Pancreas (tissue), 10 donors: ENCODE results near the gene PLCB1. TPM values are rescaled to one million over a fixed set of nuclear protein-coding genes. Genes with fewer than 3 reads are reported as not detected.

ENCODE experiments used
- ATAC-seq, 4 donors: fragments of 200-7000 bp; cut with Tn5 transposase; one replicate each; pipeline versions ENCODE4 v1.8.0 to v1.9.1; 2020; ENCODE audit warnings: mild to moderate bottlenecking in 4 of 4, moderate library complexity in 4 of 4
- DNase-seq, 6 donors: peaks; one replicate each; pipeline ENCODE4 v3.0.0-alpha.2; 2020
- FAIRE-seq: peaks from 2 replicates; lab custom pipeline; 2012; peaks lifted over from hg19 to GRCh38; lab: Jason Lieb, UNC
- H3K27ac ChIP-seq, 4 donors: fragments of 200-600 bp; sonication (generic); 1 replicate in 3 of 4; 2 replicates in 1 of 4; pipeline versions ENCODE4 v1.5.0 to v1.8.0; 2020
- H3K27me3 ChIP-seq, 4 donors: fragments of 200-600 bp; one replicate each; pipeline ENCODE4 v1.8.0; 2021
- H3K36me3 ChIP-seq, 3 donors: fragments of 200-600 bp; sonication (generic) in 1 of 3; one replicate each; pipeline versions ENCODE4 v1.5.0 to v1.8.0; 2020 to 2021
- H3K4me1 ChIP-seq, 3 donors: fragments of 200-600 bp; one replicate each; pipeline ENCODE4 v1.8.0; 2021
- H3K4me3 ChIP-seq, 4 donors: fragments of 200-600 bp; sonication (generic) in 2 of 4; one replicate each; pipeline versions ENCODE4 v1.5.0 to v1.8.0; 2020 to 2021
- H3K9me3 ChIP-seq, 4 donors: fragments of 200-600 bp; one replicate each; pipeline ENCODE4 v1.8.0; 2021
- WGBS, 2 donors: extraction: QIAGEN DNeasy Blood & Tissue Kit; methylation state at CpG; one replicate each; pipeline ENCODE4 v1.1.7; 2013; 5-methylcytosine and 5-hydroxymethylcytosine counted together
- intact Hi-C, 3 donors: fragments of 100-400 bp; cut with DNase I; formaldehyde crosslinking; loops; one replicate each; pipeline versions ENCODE4 v1.11.1 to v1.14.2; 2022
- polyA plus RNA-seq, 2 donors: library from polyadenylated mRNA; stranded (reverse); fragments of 200-250 nt; gene quantifications; one replicate each; pipeline ENCODE4 v1.2.3, GENCODE V29; 2013
- total RNA-seq, 6 donors: library from RNA; stranded (reverse); fragmentation: NEBNext Ultra II Directional in 4 of 6; extraction: Animal tissue kit (Norgen Biotek cat#: 25700) in 4 of 6; gene quantifications; one replicate each; pipeline versions ENCODE4 v1.2.1 to v1.2.4, GENCODE V29; 2021 to 2023
- TF ChIP-seq, protein P1 (sequence below), 4 donors: fragments of 200-600 bp; sonication (generic) in 3 of 4; IDR thresholded peaks; one replicate each; pipeline versions ENCODE4 v1.5.0 to v1.8.0; 2021; ENCODE audit warnings: antibody characterized with exemption in 4 of 4
- donor health status: healthy with polysubstance abuse.
- donor health status: DM: no; HTN: no; CAD: no; lungs with moderate emphysema.
- donor health status: DM: no; HTN: no; CAD: no.
- donor health status: control.
- donor health status: control.
- donor health status: Bipolar disorder and iron deficiency.
- donor health status: DM: yes; HTN: yes; CAD: no.
- donor health status: DM: no; HTN: no; CAD: no.
- donor health status: DM: no; HTN: no; CAD: no.
- donor health status: DM: yes; HTN: yes; CAD: no.

PLCB1 gene
- total and polyA plus RNA-seq, 8 donors = 4.5 to 18.7 (median 13.7) TPM

DNA sequence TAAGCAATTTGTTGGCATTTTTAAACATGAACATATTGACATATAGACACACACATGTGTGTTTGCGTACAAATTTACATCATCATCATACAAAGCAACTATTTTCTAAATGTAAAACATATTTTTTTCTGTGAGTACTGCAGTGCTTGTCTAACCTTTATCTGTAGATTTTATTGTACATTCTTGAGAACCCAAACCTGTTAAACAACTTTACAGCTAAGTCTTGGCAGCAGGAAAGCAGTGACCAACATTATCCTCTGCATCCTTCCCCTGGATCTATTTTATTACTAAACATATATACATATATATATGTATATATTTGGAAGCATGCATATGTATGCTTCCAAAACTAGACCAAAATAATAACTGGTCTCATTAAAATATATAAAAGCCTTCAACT, 10.4 kb upstream of the PLCB1 start:
- no peaks in the 10 kb centered on the region for H3K36me3 ChIP-seq
- no peak for ATAC-seq
- H3K9me3 ChIP-seq = no peaks in the 10 kb centered on the region
- FAIRE-seq = no peak
- no peaks in the 10 kb centered on the region for H3K4me1 ChIP-seq
- DNase-seq = no peak
- H3K27ac ChIP-seq = no peak overlapping the region
- no peaks in the 10 kb centered on the region for H3K27me3 ChIP-seq
- intact Hi-C loops = no loop called here
- whole genome bisulfite sequencing, 2 donors = 76 to 82% methylated on average over 1 of the region's 1 CpG
- no peak overlapping the region for H3K4me3 ChIP-seq
- TF ChIP-seq, protein P1, sequence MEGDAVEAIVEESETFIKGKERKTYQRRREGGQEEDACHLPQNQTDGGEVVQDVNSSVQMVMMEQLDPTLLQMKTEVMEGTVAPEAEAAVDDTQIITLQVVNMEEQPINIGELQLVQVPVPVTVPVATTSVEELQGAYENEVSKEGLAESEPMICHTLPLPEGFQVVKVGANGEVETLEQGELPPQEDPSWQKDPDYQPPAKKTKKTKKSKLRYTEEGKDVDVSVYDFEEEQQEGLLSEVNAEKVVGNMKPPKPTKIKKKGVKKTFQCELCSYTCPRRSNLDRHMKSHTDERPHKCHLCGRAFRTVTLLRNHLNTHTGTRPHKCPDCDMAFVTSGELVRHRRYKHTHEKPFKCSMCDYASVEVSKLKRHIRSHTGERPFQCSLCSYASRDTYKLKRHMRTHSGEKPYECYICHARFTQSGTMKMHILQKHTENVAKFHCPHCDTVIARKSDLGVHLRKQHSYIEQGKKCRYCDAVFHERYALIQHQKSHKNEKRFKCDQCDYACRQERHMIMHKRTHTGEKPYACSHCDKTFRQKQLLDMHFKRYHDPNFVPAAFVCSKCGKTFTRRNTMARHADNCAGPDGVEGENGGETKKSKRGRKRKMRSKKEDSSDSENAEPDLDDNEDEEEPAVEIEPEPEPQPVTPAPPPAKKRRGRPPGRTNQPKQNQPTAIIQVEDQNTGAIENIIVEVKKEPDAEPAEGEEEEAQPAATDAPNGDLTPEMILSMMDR (IDR thresholded peaks at IDR 0.05) = no peak

DNA sequence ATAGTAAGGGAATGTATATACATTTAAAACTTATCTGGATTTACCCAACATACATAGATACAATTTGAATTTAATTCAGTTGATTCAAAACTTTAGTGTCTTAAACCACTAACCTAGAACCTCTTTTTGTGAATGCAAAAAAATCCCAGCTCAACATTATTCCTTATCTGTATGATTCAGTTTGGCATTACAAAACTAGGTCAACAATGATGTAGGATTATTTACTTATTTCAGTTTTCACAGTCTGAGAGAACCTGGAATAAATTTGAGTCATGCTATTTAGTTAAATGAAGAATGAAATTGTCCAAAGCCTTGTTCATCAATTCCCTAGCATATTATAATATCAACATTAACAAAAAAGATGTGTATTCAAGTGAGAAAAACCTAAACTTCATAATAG, 7.4 kb upstream of the PLCB1 start:
- no peaks in the 10 kb centered on the region for H3K4me1 ChIP-seq
- no peak overlapping the region for H3K4me3 ChIP-seq
- no peaks in the 10 kb centered on the region for H3K36me3 ChIP-seq
- ATAC-seq = peak in 2 of 4 donors; percentile 22 to 34
- intact Hi-C loops = no loop called here
- TF ChIP-seq, protein P1 (IDR thresholded peaks at IDR 0.05) = no peak
- H3K27me3 ChIP-seq = no peaks in the 10 kb centered on the region
- DNase-seq = no peak
- no peaks in the 10 kb centered on the region for H3K9me3 ChIP-seq
- FAIRE-seq = no peak
- no peak overlapping the region for H3K27ac ChIP-seq

DNA sequence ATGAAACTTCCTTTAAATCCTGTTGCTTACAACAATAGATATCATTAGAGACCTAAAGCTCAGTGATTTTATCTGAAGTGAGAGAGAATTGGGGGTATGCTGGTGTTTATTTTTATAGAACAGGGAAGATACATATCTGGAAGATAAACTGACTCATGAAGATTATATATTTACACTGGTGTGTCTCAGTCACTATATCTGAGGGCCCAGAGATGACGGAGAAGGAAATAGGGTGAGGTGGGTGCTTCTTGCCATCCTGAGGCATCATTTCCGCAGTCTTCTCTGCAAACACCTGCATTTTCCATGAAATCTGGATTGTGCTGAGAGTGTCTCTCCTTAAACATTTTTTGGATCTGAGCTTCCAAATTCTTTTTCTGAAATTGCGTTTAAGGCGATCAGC, 5.9 kb upstream of the PLCB1 start:
- no peak for FAIRE-seq
- no peak overlapping the region for H3K27ac ChIP-seq
- no peaks in the 10 kb centered on the region for H3K36me3 ChIP-seq
- TF ChIP-seq, protein P1 (IDR thresholded peaks at IDR 0.05) = no peak
- intact Hi-C loops = no loop called here
- H3K4me3 ChIP-seq = no peak overlapping the region
- DNase-seq = no peak
- no peaks in the 10 kb centered on the region for H3K4me1 ChIP-seq
- H3K9me3 ChIP-seq = no peaks in the 10 kb centered on the region
- 93 to 95% methylated on average over 4 of the region's 4 CpGs for WGBS, 2 donors
- no peaks in the 10 kb centered on the region for H3K27me3 ChIP-seq
- no peak for ATAC-seq

DNA sequence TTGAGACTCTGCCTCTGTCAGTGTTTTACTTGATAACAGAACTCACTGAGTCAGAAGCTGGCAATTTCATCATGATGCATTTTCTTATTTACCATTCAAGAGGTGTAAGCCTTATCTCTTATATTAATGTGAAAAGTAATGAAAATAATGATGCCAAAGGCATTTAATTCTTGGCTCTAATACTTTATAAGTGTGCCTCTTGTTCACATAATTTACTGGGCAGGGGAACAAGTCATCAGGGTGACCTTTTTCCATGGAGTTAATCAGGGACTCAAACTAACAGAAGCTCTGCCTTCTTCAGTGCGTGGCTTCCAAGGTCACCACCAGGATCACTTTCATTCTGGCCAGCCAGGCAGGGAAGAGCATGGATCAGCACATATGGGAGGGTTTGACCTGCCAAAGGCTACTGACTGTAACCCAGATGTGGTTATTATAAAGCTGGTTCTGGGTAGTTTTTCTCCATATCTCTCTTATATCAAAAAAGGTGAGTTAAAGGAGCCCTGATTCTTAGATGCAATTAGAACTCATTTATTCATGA, 5.2 kb upstream of the PLCB1 start:
- Histone ChIP-seq H3K27ac (no peak overlapping the region), H3K9me3 (no peaks in the 10 kb centered on the region), H3K36me3 (no peaks in the 10 kb centered on the region), H3K4me1 (no peaks in the 10 kb centered on the region), H3K4me3 (no peak overlapping the region), H3K27me3 (no peaks in the 10 kb centered on the region)
- DNase-seq (no peak), FAIRE-seq (no peak), ATAC-seq (no peak)
- TF ChIP-seq, protein P1 (IDR thresholded peaks at IDR 0.05) = no peak
- intact Hi-C loops = no loop called here
- 25 to 37% methylated on average over 1 of the region's 1 CpG for WGBS, 2 donors

DNA sequence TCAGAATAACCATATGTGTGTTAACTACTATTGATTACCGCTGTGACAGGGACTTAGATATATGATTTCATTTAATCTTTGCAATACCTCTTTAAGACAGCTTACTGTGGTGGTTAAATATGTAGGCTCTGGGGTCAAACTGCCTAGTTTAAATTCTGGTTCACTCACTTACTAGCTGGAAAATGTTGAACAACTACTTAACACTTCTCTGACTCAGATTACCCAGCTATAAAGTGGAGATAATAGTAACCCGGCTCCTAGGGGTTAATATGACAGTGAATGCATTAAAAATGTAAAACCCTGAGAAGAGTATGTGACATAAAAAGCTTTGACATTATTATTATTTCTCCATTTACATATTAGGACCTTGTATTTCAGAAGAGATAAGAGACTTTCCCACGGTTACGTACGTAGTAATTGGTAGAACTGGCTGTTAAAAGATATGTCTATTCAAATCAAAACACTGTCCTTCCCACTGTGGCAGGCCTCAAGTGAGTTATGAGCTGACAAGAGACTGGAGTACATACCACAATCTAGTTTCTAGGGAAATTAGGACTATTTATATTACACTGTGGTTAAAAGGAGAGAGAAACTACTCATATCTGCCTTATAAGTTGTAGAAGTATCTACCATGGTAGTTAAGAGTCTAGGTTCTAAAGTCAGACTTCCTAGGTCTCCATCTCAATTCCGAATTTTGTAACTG, 4.4 kb upstream of the PLCB1 start:
- Histone ChIP-seq H3K36me3 (no peaks in the 10 kb centered on the region), H3K4me1 (no peaks in the 10 kb centered on the region), H3K27me3 (no peaks in the 10 kb centered on the region), H3K9me3 (no peaks in the 10 kb centered on the region), H3K27ac (no peak overlapping the region), H3K4me3 (no peak overlapping the region)
- no peak for DNase-seq
- TF ChIP-seq, protein P1 (IDR thresholded peaks at IDR 0.05) = no peak
- ATAC-seq = no peak
- 51 to 56% methylated on average over 6 of the region's 6 CpGs for WGBS, 2 donors
- intact Hi-C loops = no loop called here
- no peak for FAIRE-seq
